Stimulated activated CD8-positive, alpha-beta memory T cell treated with anti-CD3 and anti-CD28 coated beads, Interleukin-7, amount 100 ng/mL, for 1 hour (primary cell): ENCODE measurements around the gene UQCRC1.

Experiments used
- DNase-seq, 2 donors: peaks; one replicate each; pipeline ENCODE4 v3.0.0-alpha.2; 2020; ENCODE audit warnings: low read depth in 2 of 2

Gene UQCRC1

DNA sequence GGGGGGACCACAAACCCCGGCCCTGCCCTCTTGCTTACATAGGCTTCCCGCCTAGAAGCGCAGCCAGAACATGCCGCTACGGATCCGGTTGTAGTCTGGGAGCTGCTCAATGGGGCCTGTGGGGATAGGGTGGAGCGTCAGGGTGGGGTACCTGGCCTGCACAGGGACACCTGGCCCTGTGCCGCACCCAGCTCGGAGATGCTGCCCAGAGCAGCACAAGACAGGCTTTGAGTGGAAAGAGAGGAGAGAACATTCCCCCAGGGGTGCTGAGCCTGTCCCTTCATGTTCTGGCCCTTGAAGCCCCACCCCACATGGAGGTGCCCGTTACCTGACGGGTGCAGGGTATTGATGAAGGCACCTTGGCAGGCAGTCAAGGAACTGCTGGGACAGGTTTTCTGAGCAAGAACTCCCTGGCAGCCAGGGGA is 10.4 kb downstream of the UQCRC1 start:
- no peak for DNase-seq

DNA sequence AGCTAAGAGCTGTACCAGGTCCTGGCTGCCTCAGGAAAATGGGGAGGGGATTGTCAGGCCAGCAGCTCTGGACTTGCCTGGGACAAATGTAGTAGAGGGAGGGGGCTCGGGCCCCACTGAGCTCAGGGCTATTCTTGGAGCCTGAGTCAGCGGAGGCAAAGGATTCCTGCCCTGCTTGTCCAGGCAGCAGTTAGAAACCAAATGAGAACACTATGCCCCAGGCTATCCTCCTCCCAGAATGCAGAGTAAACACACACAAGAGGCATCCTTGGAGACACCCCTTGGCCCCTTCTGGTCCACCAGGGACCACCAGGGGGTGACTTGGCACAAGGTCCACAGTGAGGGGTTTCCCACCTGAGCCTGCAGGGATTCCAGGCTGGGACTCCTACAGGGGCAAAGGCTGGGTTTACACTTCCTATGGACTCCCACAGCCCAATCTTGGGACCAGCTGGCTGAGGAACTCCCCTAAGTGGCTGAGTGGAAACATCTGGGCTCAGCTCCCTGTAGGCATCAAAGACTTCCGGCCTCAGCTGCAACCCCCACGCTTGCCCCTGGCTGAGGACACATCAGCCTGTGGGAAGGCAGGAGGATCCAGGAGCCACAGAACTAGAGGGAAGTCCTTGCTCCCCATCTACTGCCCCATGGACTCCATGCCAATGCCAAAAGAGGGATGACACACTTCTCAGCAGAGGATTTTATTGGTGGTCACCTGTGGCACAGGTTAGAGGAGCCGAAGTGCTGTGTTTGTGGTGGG is 10.9 kb downstream of the UQCRC1 start:
- no peak for DNase-seq

DNA sequence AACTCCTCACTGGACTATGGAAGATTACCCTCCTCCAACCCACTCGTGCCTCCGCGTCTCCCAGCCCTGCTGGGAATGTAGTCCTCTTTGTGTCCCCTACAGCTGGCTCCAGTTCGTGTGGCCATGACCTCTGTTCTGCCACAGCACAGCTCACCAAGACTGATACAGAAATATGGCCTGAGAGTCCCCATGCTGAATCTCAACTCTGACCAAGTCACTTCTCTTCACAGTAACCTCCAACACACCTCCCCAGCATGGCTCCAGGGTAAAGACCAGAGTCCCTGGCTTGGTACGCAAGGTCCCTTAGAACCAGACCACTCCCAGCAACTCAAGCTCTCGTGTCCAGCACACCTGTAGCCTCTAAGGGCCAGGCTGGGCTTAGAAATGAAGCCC is 12.0 kb downstream of the UQCRC1 start:
- DNase-seq: no peak

- DNase-seq: no peak
Observed at GRCh38 chr3:48596676-48597407, 12.6 kb downstream of the UQCRC1 start.

- DNase-seq: no peak
Observed at GRCh38 chr3:48596157-48596556, 13.3 kb downstream of the UQCRC1 start.

GRCh38 chr3:48595526-48596121 is 13.8 kb downstream of the UQCRC1 start:
- DNase-seq: no peak

- DNase-seq: no peak
Observed at GRCh38 chr3:48595075-48595525, 14.3 kb downstream of the UQCRC1 start, which contains the start of gene COL7A1. TSS of gene COL7A1 (minus strand) at chr3:48595329. CDS start at chr3:48595159, 170 bp downstream.

DNA sequence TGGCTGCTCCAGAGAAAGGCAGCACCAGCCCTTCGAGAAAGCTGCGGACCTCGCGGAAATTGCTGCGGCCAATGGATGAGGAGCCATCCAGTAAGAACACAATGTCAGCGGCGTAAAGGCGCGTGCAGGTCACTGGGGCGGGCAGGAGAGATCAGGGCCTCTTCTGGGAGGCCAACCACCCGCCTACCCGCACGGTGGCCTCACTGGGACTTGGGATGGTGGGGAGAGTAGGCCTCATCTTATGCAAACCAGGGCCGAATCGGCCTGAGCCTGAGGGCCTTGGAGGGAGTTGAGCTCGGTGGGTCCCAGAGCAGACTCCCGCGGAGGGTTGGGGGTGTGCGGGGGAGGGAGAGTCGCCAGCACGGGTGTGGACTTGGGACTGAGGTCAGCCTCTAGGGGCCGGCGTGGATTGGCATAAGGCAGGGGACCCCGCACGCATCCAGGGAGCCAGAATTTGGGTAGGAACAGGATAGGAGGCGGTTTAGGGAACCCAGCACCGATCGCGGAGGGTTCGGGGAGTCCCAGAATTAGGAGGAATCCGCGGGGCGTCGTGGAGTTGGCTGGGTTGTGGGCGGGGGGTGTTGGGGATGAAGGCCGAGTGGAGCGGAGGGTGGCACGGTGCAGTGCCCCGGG is 14.9 kb downstream of the UQCRC1 start:
- DNase-seq: no peak

GRCh38 chr3:48593337-48593736 is 16.1 kb downstream of the UQCRC1 start:
- DNase-seq: no peak

DNA sequence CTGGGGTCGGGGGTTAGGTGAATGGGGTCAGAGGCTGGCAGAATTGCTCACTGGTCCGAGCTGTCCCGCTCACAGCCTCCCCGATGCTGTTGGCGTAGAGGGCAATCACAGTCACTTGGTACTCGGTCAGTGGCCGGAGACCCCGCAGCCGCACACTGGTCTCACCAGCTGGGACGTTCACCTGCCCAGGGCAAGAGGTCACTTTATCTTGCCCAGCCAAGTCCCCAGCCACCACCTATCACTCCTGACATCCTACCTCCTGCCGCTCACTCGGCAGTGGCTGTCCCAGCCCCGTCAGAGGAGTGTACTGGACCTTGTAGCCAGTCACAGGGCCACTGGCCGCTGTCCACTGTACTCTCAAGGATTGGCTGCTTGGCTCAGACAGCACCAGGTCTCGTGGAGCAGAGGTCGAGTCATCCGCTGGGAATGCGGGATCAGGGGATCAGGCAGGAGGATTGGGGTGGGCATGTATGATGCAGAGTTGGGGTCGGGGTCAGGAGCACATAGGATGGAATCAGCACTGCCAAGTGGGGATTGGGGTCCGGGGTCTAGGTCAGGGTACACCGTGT is 16.8 kb downstream of the UQCRC1 start:
- no peak for DNase-seq

DNA sequence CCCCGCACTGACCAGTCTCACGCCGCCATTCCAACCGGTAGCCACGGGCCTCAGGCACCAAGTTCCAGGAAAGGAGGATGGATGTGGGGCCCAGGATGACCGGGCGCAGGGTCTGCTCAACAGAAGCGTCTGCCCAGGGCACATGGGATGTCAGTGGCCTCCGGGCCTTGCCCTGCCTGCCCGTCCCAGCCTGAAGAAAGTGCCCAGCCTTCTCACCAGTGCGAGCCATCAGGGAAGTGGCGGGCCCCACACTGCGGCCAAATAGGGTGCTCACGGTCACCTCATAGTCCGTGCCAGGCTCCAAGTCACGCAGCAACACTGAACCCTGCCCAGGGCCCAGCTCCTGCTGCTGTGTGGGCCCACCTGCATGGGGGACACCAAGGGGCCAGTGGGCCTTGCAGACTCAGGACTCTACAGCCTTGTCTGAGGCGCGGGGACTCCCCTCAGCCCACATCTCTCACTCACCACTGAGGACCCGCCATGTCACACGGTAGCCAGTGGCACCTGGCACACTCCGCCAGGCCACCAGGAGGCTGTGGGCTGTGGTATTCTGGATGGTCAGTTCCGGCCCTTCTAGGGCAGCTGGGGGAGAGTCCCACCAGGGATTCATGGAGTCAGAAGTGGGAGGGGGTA is 17.4 kb downstream of the UQCRC1 start:
- DNase-seq: no peak

GRCh38 chr3:48591436-48591835 is 18.0 kb downstream of the UQCRC1 start:
- DNase-seq: no peak

DNA sequence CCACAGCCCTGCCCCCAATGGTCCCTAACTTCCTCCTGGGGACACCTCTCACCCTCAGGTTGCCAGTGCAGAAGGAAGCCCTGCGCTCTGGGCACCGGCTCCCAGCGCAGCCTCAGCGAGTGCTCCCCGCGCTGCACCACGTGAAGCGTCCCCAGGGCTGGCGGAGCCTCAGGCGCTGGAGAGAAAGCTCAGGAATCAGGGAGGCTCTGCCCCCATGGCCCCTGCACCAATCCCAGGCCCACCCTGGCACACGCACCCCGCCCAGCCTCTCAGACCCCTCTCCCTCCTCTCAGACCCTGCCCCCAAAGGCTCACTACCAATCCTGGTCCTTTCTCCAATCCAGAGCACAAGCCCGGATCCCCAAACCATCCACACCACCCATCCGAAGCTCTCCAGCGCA is 21.2 kb downstream of the UQCRC1 start:
- no peak for DNase-seq

- DNase-seq: no peak
Observed at GRCh38 chr3:48587686-48588085, 21.8 kb downstream of the UQCRC1 start.

DNA sequence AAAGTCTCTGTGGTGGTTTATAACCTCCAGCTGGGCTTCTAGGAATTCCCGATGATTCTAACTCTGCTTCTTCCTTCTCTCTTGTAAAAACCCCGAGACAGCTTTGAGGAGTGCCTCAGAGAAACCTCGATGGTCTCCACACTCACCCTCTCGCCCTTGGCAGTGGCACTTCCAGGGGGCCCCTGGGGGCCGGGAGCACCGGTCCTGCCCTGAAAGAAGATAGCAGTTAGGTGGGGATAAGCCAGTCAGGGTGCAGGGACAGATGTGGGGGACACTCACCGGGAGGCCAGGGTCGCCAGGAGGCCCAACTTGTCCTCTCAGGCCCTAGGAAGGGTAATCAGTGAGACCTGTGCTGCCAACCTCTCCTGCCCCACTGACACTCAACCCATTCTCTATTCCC is 24.0 kb downstream of the UQCRC1 start:
- no peak for DNase-seq

- DNase-seq: no peak
Observed at GRCh38 chr3:48584836-48585235, 24.6 kb downstream of the UQCRC1 start.

DNA sequence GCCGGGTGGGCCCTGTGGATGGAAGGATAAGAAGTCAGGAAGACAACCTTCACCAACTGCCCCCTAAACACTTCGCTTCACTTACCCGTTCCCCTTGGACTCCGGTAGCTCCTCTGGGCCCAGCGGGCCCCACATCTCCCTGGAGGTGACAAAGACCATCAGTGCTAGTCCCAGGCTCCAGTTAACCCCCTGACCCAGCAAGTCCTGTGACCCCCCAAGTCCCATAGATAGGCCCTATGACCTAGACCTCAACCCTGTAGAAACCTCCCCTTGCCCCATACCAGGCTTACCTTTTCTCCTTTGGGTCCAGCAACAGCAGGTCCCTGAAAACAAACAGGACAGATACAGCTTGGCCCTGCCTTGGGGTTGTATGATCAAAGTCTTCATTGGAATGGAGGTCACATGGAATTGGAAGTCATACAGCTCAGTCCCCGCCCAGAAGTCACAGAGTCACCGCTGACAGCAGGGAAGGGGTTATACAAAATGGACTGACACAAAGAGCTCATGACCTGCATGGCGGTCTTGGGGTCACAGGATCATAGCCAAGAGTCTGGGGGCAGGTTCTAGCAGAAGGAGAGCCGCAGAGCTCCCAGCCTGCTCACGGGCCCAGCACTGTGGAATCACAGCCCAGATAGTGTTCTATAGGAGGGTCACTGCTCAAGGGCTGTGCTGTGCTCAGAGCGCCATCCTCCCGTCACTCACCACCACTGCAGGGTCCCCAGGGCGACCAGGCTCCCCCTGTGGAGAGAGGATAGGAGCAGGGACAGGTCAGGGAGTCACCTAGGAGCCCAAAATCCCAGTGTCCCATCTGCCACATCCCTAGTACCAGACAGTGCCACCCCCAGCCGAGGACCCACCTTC is 27.6 kb downstream of the UQCRC1 start:
- DNase-seq: no peak

- DNase-seq: no peak
Observed at GRCh38 chr3:48576647-48577046, 32.8 kb downstream of the UQCRC1 start.

DNA sequence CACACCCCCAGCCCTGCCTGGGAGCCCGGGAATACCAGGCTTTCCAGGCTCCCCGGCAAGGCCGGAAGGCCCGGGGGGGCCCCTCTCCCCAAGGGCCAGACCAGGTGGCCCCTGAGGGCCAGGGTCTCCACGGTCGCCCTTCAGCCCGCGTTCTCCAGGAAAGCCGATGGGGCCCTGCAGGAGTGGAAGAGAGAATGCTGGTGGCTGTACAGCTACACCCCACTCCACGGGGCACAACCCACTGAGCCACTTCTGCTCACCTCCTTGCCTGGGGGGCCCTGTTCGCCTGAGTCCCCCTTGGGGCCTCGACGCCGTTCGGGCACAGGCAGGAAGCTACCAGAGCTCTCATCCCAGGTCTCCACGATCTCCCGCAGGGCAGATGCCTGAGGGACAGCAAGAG is 34.1 kb downstream of the UQCRC1 start:
- DNase-seq: no peak

DNA sequence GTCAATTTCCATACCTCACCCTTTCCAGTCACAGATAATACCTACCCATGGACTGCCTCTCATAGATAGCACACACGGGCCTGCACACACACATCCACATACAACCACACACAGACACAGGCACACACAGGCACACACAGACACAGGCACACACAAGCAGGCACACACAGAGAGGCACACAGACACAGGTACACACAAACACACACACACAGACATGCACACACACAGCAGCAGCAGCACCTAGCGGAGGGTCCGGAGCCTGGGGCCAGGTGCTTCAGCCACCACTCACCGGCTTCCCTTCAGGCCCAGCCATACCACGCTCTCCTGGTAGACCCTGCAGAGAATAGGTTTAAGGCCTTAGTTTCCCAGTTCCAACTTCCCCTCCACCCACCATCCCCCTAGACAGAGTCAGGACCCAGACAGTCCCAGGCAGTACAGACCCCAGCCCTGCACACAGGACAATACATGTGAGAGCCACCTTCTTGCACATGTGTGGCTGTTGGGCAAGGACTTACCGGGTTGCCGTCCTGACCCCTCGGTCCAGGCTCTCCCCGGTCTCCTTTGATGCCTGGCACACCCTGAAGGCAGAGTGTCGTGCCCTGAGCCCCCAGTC is 35.4 kb downstream of the UQCRC1 start:
- DNase-seq: no peak
